GM19395 (cell line): Measurements from ENCODE around the gene KRT40.

Experiments
- ATAC-seq: cut with Tn5 transposase; IDR thresholded peaks from one replicate; pipeline ENCODE4 v1.9.1; 2021; ENCODE audit warnings: mild to moderate bottlenecking, moderate library complexity; ENCODE audit not compliant: unreplicated experiment

Gene KRT40

GRCh38 chr17:40953881-40954280 is 30.2 kb downstream of the KRT40 start:
- ATAC-seq: no peak

GRCh38 chr17:40952661-40953060 is 31.5 kb downstream of the KRT40 start:
- ATAC-seq: no peak

GRCh38 chr17:40952154-40952553 is 32.0 kb downstream of the KRT40 start:
- no peak for ATAC-seq

- ATAC-seq: no peak
These were observed 33.0 kb downstream of the KRT40 start for GRCh38 chr17:40951011-40951622.

GRCh38 chr17:40950176-40950575 is 34.0 kb downstream of the KRT40 start:
- no peak for ATAC-seq

- no peak for ATAC-seq
These were observed 34.7 kb downstream of the KRT40 start for GRCh38 chr17:40949418-40949817.

GRCh38 chr17:40947929-40948328 is 36.2 kb downstream of the KRT40 start:
- no peak for ATAC-seq

GRCh38 chr17:40945414-40945813 is 38.7 kb downstream of the KRT40 start:
- no peak for ATAC-seq

- ATAC-seq: no peak
These were observed 39.6 kb downstream of the KRT40 start for GRCh38 chr17:40944531-40944930.

GRCh38 chr17:40942553-40942952 is 41.6 kb downstream of the KRT40 start:
- no peak for ATAC-seq

- no peak for ATAC-seq
These were observed 43.9 kb downstream of the KRT40 start for GRCh38 chr17:40940266-40940665.

GRCh38 chr17:40938981-40939380 is 45.1 kb downstream of the KRT40 start:
- no peak for ATAC-seq

- no peak for ATAC-seq
These were observed 46.7 kb downstream of the KRT40 start, which contains the start of gene KRT23 for GRCh38 chr17:40937384-40937819. TSS of gene KRT23 (minus strand) at chr17:40937646. CDS start at chr17:40936603, 1,043 bp downstream.

GRCh38 chr17:40936976-40937375 is 47.1 kb downstream of the KRT40 start:
- ATAC-seq: no peak

GRCh38 chr17:40936437-40936971 is 47.6 kb downstream of the KRT40 start:
- no peak for ATAC-seq

GRCh38 chr17:40935624-40936023 is 48.5 kb downstream of the KRT40 start:
- ATAC-seq: no peak

GRCh38 chr17:40932608-40933007 is 51.5 kb downstream of the KRT40 start:
- ATAC-seq: no peak

- no peak for ATAC-seq
These were observed 52.8 kb downstream of the KRT40 start for GRCh38 chr17:40931311-40931710.
